Hepatic stellate cell (primary cell): ENCODE data around the gene ARGLU1.

Experiments used
- DNase-seq: peaks from one replicate; pipeline ENCODE4 v3.0.0; 2011; ENCODE audit warnings: low spot score

The ARGLU1 gene

DNA sequence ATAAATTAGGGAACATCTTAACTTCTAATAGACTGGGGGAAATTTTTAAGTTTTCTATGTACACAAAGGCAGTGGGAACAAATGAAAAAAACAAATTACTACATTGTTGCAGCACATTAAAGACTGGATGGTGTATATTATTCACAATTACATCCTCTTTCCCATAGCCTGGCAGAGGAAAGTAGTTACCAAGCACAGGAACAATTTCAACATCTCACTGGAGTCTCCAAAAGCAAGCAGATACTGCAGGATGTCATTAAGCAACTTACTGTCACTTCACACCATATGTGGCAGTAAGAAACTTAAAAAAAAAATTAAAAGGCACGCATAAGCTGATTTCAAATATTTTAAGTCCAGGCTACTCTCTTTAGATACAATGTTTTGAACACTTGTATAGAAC is 26.1 kb downstream of the ARGLU1 start:
- no peak for DNase-seq

DNA sequence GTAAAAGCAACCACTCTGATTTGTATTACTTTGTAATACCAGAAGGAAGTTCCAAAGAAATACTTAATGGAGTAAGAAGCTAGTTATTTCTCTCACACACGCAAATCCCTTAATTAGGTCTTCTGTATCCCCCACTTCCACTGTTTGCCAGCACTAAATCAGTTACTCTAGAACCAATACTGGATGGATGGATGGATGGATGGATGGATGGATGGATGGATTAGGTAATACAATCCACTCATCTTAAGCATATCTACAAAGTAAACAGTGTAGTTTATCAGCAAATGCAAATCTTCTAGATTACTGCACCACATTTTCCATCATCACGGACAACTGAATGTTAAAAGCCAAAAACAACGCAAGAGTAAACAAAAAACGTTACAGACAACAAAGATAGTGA is 27.3 kb downstream of the ARGLU1 start:
- DNase-seq = no peak

DNA sequence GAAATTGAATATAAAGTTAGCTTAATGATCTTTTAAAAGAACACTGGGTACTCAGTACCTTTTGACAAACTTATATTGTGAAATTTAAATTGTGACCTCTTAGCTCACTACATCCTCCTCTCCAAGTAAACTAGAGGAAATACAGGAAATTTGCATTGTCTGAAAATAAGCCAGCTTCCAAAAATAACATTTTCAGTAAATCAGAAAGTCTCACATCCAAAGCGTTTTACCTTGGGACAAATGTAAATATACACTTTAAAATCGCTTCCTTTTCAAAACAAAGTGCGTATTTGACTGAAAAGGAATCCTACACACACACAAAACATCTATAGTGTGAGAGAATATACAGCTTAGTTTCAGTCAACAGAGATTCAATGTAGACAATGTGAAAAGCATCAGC is 30.4 kb downstream of the ARGLU1 start:
- no peak for DNase-seq

DNA sequence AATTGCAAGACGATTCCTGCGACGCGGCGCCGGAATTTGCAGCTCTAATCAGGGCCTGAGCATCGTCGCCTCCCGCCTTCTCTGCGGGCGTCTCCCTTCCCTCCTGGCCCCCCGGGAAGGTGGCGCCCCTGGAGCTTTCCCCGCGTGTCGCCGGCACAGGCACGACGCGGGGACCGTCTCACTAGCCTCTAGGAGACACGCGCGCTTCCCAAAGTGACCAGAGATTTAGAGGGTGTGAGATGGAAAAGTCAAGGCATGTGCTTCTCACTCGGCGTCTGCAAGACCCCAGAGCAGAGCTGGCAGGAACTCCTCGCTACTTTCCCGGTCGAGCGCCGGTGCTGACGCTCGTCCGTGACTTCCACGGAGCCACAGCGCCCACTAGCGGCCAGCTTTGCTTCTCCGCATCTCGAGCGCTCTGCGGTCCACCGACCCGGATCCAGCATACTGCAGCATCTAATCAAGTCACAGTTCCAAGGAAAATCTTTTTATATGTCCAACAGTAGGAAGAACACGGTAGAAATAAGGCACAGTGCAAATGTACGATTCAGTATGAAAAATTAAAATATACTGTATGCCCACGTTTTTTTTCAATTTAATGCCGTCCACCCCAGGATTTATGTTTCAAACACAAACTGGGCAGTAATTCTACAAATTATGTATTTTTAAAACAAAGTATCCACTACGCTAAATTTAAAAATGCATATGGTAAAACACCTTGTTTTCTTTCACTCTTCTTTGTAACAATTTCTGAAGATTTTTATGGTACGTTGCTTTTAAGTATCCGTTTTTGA is 31.5 kb downstream of the ARGLU1 start:
- peak; percentile 84 for DNase-seq

DNA sequence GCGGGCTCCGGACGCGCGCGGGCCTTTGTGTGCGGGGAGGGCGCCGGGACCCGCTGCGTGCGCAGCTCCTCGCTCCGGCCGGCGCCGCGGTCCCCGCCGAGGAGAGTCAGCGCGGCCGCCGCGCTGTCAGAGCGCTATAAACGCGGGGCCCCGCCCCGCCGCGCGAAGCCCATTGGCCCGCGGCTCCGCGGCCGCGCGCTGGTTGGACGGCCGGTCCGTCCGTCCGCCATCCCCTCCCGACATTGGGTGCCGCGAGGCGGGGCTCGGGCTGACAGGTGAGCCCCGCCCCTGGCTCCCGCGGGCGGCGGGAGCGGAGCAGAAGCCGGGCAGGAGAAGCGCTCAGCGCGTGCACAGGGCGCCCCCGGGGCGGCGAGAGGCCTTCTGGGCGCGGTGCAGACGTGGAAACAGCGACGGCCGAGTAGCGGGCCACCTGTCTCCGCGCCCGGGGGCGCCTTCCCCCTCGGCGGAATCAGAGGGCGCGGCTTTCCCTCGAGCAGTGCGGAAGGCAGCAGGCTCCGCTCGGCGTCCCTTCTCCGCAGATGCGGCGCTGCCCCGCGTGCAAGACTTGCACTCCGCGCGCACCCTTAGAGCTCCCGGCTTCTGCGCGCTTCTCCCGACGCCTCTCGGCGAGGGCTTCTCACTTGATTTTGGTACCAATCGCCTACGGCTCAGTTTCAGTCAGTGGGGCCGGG is 32.2 kb downstream of the ARGLU1 start, which contains the start of gene EFNB2:
Gene EFNB2 (minus strand): TSS at position 111 of the 692 bp plus-strand sequence. CDS start 698 bp downstream, outside the sequence.
- peak; percentile 98 for DNase-seq

DNA sequence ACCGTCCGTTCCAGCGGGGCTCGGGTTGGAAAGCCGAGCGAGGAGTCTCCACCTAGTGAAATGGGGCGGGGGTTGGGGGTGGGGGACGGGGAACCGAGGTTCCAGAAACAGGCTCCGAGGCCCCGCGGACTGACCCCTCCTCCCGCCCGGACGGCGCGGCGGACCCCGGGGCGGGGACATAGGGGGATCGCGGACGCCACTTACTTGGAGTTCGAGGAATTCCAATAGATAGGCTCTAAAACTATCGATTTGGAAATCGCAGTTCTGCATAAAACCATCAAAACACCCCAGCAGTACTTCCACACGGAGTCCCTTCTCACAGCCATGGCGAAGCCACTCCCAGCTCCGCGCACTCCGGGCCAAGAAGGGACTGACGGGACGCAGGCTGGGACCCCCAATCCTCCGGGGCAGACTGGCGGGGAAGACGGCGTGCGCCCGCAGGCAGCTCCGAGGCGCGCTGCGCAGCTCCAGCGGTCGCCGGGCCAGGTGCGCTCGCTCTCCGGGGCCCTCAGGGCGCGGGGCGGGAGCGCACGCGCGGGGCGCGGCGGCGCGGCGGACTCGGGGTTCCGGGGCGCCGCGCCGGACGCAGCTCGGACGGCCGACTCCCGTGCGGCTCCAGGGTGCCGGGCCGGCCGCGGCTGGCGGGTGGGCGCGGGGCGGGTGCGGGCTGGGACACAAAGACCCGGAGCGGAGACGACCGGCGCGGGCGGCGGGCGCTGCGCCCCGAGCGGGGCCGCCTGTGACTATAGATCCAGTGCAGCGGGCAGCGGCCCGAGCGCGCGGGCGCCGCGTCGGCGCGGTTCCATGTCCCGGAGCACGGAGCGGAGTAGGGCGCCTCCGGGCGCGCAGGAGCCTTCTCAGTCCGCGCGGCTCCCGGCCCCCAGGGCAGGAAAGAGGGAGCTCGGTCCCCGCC is 33.0 kb downstream of the ARGLU1 start:
- DNase-seq = peak; percentile 12

DNA sequence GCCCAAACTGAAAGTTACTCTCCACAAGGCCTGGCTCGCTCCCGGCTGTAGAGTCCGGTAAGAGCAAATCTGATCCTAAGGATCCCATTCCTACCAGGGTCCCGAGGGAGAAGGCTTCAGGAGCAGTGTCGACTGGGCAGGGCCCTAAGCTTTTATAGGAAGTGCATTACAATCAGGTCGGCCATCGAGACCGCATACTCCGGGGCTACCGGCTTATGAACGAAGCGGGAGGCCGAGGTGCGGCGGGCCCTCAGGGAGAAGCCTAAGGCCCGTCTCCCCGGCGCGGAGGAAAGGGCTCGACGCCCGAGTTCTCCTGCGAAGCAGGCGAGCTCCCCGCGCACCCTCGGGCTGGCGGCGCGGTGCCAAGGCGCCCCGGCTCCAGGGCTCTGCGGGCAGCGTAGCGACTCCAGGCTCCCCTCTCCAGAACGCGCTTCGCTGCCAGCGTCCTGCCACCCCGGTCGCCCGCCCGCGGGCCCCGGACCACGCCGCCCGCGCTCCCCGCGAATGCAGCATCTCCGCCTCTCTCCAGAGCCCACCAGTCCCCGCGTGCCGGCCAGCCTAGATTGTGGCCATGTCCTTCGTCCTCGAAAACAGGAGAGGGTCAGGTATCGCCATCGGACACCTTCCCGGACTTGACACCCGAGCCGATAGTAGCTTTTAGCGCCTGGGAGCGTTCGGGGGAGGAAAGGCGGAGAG is 33.8 kb downstream of the ARGLU1 start:
- DNase-seq = peak; percentile 33

DNA sequence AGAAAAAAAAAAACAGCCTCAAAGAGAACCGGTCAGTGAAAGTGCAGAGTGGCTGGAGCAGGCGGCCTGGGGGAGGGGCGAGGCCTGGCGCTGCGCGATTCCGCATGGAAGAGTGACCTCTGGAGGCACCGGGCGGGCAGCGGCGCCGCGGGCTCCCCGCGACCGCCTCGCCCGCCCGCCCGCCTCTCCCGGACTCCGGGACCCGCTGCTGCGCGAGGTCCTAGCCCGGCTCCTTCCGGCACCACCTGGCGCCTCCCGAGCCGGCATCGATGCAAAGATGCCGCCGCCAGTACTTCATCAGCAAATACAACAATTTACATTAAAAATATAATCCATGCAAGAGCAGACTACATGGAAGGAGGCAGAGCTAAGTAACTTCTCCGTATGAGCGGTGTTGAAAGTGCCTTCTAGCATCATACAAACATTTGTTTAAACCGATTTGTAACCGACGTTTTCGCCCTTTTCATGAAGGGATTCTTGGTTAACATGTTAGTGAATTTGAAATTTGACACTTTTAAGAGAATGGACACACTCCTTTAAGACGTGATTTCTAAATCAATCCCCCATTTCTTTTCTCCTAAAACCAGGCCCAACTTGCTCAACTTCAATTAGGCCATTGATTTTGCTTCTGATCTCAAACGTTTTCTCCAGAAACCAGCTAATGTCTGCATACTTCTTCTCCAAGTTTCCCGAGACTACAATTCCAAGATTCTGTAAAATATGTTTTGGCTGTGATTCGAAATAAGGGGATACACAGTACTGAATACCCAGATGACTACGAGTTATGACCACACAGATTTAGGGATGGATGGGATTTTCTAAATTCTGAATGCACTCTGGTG is 34.6 kb downstream of the ARGLU1 start:
- peak; percentile 60 for DNase-seq

DNA sequence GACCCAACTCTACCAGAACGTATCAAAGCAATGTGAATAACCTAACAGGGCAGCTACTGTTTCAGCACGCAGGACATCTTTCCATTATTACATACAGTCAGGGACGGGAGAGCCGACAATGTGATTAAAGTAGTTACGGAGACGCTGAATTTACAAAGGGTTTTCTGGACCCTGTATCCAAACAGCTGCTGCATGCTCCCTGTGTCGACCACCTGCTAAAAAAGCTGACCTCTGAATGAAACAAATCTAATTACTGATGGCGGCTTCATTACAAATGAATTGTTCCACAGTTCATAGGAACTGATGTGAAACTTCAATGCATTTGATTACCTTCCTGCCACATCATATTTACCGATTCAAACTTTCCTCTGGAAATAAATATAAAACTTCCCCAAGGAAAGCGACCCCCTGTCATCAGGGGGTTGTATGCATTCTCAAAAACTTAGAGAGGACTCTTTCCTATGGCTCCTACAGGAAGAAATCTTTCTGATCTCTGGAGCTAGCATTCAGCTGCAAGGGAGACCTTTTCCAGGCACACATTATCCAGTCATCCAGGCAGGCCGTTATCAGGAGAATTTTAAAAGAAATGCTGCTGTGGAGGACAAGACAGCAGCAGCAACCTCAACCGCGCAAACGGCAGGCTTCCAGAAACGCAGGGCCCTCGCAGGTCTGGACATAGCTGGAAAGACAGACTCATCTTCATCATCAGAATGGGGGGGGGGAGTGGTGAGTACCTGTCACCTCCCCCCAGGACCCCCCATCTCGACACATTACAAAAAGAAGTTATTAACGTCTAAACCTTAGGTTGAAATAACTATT is 35.6 kb downstream of the ARGLU1 start:
- DNase-seq = no peak

DNA sequence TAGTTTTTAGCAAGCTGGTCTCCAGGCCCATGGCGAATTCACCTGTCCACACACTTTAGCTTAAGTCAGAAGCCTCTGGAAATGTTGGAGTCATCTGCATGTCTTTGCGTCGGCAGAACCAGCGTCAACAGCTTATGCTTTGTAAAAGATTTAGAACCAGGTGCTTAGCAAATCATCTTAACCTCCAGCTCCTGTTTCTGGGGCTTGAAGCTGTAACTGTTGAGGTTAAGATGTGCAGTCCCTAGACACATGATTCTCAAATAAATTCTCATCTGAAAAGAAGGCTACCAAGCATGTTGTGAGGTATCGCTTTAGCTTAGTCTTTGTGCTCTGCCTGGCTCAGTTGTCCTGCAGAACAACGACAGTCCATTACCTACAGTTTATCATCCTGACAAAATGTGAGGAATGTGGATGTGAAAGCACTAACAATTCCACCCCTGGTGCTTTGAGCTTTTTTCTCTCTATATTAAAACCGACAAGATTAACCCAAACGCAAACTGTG is 36.9 kb downstream of the ARGLU1 start:
- no peak for DNase-seq

DNA sequence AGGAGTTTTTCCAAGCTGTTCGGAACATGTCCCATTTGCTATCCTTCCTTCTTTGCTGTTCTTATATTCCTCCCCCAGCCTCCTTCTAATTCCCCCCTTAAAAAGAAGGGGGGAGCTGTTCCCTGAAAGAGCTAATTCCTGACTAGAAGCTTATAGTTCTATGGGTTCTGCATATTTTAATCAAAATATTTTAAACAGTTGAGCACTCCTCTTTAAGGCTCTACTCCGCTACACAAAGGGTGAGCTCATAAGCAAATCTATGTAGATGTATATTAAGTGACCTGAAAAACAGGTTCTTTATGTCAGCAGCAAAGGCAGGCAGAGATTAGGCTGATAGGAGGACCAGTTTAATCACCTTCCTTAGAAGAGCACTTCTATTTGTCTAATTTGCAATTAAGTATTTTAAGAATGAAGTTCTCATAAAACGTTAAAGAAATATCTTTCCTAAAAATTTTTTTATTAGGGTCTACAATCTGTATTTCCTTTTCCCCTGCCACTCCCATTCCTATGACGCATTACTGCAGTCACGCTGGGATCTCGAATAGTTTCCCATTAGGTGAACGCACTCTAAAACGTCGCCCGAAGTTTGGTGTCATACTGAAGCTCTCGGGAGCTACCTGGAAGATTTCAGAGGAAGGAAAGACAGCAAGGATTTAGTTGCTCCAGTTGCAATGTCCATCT is 37.6 kb downstream of the ARGLU1 start:
- DNase-seq = no peak

DNA sequence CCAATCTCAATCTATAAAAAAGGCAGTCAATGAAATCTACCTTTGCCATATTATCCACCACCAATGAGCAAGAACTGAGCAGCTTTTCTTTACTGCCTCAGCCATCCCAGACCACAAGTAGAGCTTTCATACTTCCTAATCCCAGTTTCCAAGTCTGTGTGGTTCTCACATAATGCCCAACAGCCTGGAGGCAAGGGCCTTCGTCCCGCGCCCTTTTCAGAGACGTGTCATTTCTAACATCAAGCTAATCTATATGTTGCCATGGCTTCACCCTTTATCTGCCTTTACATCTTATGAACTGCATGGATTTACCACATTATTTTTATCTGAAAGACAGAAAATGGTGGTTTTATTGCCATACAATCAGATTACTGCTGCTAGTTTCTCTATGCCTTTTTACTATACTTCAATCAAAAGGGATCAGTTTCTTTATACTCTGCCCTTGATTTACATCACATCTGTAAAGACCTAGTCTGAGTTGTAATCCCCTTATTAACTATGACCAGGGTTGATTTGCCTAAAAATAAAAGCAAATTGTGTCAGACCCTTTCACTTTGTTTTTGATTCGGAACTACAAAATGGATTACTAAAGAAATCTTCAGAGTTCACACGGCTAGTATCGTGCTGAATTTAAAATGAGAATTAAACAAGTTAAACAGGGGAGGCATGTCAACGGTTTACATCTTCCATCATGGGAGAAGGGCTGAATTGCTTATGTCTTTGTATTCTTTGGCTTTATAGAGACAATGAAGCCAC is 38.3 kb downstream of the ARGLU1 start:
- DNase-seq = no peak

DNA sequence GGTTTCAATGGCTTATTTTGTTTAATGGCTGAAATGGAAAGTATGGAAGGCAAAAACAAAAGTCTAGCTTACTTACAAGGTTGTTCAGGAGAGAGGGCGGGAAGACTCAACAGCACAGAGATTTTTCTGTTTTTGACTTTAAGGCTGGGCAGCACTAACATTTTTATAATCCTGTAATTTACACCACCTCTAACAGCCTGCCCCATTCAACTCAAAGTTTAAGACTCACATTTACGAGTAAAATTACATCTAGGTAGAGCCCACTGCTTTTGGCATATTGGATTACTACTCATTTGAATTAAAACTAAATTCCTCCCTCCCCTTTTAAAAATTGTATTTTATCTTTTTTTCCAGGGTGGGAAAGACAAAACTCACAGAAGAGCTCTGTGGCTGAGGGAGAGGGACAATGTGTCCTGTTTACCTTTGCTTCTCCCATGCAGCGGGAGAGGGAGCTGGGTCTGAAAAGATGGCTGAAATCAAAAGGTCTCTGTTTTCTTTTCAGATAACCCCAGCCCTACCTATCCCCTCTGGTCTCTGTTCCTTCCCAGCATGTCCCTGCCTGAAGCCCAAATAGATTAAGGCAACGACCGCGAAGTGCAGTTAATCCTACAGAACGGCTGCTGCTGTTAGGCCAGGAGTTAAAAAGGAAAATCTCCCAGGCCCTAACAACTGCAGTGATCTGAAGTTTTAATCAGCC is 39.1 kb downstream of the ARGLU1 start:
- no peak for DNase-seq

DNA sequence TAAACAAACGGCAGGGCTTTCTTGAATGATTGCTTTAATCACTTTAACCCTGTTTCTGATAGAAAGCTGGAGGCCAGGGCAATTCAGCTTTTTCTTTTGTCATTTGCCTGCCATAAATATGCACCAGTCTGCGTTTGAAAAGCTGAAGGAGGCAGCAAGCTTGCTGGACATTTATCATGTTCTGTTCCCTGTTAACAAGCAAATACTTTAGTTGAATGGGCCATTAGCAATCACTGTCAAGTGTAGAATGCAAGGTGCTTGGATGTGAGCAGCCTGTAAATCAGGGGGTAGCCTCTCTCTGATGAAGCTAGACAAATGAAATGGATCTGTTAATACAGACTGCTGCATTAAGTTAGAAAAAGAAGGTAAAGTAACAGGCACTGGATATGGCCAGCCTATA is 40.1 kb downstream of the ARGLU1 start:
- no peak for DNase-seq

DNA sequence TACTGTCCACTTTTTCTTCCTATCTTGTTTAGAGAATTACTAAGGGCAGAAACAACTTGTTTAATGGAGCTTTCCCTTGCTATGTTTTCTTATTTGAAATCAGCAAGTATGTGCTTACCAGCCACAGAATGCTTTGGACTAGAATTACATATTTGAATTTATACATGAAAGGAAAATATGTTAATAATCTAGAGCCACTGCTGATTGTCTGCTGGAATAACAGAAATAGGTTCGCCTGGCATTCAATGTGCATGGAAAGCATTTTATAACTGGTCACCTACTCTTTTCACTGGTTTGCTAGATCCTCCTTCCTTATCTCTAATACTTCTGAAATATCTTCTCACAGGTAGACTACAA is 40.5 kb downstream of the ARGLU1 start:
- no peak for DNase-seq

DNA sequence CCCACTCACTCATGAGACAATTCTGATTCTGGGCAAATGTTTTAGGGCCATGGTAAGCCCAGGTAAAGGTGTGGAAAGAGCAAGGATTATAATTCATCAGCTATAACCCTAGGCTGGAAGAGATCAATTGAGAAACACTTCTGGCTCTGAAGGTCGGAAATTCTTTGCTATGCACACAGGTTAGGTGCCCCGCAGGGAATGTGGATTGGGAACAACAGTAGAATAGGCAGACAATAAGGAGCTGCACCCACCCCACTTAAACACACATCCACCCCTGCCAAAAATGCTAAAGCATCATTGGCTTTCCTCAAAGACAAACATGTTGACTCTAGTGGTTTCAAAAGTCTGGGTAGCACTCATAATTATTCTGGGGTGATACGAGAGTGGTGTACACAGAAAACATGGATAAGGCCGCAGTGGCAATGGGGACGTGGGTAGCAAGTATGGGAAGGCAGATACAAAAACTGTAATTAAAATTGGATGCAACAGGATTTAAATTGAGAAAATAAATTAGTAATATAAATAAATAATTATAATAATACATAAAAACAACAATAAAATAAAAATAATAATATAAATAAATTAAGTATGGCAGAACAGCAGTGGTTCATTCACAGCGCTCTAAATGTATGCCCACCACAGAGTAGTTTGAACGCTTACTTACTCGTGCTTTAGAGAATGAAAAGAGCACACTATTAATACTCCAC is 41.0 kb downstream of the ARGLU1 start:
- no peak for DNase-seq

DNA sequence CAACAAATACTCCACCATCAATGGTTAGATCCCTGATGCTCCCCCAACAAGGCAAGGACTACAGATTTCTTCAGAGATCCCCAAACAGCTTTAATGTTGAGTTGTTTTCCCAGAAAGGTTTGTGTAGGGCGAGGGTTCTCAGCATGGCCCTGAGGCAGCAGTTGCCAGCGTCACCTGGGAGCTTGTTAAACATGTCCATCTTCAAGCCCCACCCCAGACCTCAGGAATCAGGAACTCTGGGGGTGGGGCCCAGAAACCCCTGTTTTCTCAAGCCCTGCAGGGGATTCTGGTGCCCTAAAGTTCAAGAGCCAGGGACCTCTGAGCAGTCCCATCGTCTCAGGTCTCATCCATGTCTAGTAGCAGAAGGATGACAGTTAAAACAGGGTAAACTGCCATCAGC is 42.1 kb downstream of the ARGLU1 start:
- DNase-seq = no peak
